Amygdala (tissue), 56 donors: Measurements from ENCODE around the gene ATXN7L1.
"Not testable (repeated sequence)": the region's sequence is repeated elsewhere in the genome, so short reads cannot be mapped to it uniquely, and the experiment has no call there.

Experiments
- DNase-seq, 56 donors: peaks; one replicate each; lab custom pipeline; 2025; lab: John Stamatoyannopoulos, UW

Gene ATXN7L1

GRCh38 chr7:105715528-105715927, 160.9 kb downstream of the ATXN7L1 start:
- DNase-seq = no peak

- DNase-seq = no peak
These were observed 162.6 kb downstream of the ATXN7L1 start for GRCh38 chr7:105713488-105714465.

- no peak for DNase-seq
These were observed 163.5 kb downstream of the ATXN7L1 start for GRCh38 chr7:105712877-105713276.

DNA sequence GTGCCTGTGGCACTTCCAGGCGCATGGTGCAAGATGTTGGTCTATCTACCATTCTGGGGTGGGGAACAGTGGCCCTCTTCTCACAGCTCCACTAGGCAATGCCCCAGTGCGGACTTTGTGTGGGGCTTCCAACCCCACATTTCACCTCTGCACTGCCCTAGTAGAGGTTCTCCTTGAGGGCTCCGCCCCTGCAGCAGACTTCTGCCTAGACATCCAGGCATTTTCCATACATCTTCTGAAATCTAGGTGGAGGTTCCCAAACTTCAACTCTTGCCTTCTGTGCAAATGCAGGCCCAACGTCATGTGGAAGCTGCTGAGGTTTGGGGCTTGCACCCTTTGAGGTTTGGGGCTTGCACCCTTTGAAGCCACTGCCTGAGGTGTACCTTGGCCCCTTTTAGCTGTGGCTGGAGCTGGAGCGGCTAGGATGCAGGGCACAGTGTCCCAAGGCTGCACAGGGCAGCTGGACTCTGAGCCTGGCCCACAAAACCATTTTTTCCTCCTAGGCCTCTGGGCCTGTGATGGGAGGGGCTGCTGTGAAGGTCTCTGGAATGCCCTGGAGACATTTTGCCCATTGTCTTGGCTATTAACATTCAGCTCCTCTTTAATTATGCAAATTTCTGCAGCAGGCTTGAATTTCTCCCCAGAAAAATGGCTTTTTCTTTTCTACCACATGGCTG, 164.5 kb downstream of the ATXN7L1 start:
- no peak for DNase-seq

DNA sequence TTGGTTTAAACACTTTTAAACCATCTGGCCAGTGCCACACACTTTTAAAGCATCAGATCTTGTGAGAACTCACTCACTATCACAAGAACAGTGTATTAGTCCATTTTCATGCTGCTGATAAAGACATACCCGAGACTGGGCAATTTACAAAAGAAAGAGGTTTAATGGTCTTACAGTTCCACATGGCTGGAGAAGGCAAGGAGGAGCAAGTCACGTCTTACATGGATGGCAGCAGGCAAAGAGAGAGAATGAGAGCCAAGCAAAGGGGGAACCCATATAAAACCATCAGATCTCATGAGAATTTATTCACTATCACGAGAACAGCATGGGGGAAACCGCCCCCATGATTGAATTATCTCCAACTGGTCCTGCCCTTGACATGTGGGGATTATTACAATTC, 165.7 kb downstream of the ATXN7L1 start:
- not testable (repeated sequence) for DNase-seq

GRCh38 chr7:105708763-105709080, 167.7 kb downstream of the ATXN7L1 start:
- no peak for DNase-seq

- no peak for DNase-seq
These were observed 168.2 kb downstream of the ATXN7L1 start for GRCh38 chr7:105707967-105708762.

DNA sequence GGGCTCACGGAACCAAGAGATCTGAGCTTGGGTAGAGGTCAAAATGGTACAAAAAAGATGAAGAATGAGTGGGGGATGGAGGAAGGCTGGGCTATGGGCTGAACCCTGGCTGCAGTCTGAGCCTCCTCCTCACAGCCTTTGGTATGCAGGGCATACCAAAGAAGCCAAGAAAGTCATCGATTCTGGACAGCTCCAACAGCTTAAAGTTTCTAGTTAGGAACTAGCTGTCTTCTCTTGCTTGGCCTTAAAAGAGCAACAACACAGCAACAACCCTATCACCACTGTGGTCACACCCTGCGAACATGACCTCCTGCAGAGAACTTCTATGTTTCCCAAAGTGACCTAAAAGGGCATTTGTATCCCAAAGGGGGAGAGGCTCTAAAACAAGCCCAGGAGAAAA, 169.0 kb downstream of the ATXN7L1 start:
- no peak for DNase-seq

DNA sequence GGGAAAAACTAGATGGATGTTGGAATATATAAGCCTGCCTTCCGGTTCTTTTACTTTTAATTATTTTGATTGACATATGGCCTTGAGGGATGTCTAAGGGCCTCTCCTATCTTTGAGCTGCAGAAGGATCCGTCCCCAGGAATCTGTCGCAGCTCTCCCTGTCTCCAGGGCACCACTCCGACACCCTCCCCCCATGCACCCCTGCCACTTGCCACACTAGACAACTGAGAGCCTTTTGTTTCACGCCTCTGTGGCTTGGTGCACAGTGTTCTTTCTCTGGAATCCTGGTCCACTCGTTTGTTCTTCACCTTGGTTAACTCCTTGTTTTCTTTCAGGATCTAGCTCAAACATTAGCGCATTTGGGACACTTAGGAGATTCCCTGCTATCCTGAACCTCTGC, 171.0 kb downstream of the ATXN7L1 start:
- peak in 26 of 56 donors; percentile 5 to 69 (median 31) for DNase-seq

GRCh38 chr7:105703207-105703930, 173.0 kb downstream of the ATXN7L1 start:
- DNase-seq = peak in 1 of 56 donors; percentile 4

DNA sequence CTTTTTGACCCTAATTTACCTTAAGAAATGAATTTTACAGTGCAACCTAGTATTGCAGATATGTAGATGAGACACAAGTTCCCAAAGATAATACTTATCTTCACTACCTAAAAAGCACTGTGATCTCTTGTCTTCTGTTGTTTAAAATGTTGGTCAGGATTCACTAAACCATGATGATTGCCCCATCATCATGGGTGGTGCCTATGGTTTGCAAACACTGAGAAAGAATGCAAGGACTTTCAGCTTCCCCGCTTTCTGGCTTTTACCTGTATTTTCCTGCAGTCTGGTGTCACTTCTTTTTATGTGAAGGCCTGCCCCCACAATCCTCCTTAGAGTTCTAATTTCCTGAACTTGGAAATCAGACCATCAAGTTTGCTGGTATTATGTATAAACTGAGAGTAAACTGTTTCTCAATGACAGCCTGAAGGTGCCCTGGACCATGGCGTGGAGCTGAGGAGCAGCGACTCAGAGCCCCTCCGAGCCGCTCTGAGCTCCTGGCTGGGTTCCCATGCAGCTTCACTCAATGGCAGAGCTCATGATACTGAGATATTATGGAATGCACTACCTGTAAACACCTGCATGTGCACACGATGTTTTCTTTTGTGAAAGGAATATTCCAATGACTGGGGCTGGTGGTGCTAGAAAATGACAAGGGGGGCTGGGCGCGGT, 176.7 kb downstream of the ATXN7L1 start:
- no peak for DNase-seq

- no peak for DNase-seq
These were observed 177.9 kb downstream of the ATXN7L1 start for GRCh38 chr7:105698531-105698930.

DNA sequence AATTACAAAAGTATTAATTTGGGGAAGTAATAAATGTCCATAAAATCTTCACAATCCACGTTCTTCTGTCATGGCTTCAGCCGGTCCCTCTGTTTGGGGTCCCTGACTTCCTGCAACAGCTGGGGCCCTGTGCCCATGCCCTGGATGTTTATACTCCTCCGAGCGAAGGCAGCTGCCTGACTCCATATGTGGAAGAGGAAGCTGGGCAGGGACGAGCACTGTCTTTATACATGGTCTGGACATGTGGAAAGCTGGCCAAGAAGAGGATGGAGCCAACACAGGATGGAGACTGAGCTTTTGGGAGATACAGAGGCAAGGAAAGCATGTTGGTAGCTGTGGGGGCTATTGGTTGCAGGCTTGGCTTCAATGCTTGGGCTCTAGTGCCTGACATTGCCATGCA, 178.6 kb downstream of the ATXN7L1 start:
- no peak for DNase-seq

- DNase-seq = not testable (repeated sequence)
These were observed 179.2 kb downstream of the ATXN7L1 start for GRCh38 chr7:105697169-105697568.

DNA sequence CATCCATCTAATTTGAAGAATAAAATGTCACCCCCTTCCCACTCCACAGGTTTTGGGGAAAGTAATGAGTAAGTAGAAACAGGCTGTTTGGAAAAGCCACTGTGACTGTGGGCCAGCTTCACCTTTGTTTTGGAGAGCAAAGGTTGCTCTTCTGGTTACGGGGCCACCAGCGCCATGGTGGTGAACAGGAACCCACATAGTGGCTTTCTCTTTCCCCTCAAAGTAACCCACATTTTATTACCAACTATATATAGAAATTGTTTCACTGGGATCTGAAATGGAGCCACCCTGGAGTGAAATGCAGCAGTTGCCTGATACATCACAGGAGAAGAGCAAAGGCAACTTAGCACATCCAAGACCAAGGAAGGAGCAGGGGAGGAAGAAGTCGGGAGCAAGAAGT, 182.8 kb downstream of the ATXN7L1 start:
- DNase-seq = no peak

DNA sequence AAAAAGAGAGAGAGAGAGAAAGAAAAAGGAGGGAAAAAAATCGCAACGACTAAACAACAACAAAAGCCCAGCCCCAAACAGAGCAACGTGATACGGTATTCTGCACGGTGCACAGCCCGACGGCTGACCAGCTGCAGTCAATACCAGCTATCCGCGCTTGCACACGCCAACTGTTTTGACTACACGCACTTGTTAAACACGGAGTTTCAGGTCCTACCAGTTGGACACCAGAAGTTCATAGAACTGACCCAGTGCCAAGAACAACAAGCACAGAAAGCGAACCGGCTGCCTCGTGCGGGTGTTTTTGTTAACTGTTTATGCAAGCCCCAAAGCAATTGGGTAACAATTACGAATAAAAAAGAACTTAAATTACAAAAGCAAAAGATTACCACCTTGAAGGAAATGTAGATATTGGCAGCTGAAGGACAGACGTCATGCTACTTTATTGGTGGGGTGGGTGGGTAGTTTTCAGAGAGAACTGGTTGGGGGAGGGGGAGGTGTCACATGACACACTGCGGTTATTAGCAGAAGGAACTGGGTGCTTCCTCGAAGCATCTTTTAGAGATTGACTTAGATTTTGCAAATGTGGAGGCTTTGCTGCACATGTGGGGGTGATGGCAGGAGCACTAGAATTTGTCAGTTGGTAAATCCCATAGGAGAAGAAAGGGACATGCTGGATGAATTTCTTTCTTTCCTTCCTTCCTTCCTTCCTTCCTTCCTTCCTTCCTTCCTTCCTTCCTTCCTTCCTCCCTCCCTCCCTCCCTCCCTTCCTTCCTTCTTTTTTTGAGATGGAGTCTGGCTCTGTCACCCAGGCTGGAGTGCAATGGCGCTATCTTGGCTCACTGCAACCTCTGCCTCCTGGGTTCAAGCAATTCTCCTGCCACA, 184.5 kb downstream of the ATXN7L1 start:
- peak in 20 of 56 donors; percentile 7 to 60 (median 26) for DNase-seq

GRCh38 chr7:105691082-105691679, 185.2 kb downstream of the ATXN7L1 start:
- DNase-seq = peak in 1 of 56 donors; percentile 11

- no peak for DNase-seq
These were observed 186.0 kb downstream of the ATXN7L1 start for GRCh38 chr7:105690325-105690945.
